ENCODE data around the gene LILRB4.

GRCh38 chr19:54673222-54673621 is 10.4 kb downstream of the LILRB4 start:
- TF ChIP-seq CTCF (IDR thresholded peaks at IDR 0.05) (no peak), POLR2A (IDR thresholded peaks at IDR 0.05) (no peak)
